Cardiac fibroblast (primary cell): Measurements from ENCODE around the gene FBXO34.
A peak's percentile ranks its signal among the peaks of the same experiment; 100 is the strongest.

Source experiments
- DNase-seq, 2 donors: peaks; one replicate each; pipeline versions ENCODE4 v3.0.0 to v3.0.0-alpha.2; 2010; ENCODE audit warnings: low read depth in 2 of 2
- H3K4me3 ChIP-seq, 2 donors: replicated peaks in 1 of 2; 1 replicate in 1 of 2; 2 replicates in 1 of 2; pipeline ENCODE4 v1.5.1; 2011; ENCODE audit warnings: low read depth in 2 of 2, low read length in 2 of 2, mild to moderate bottlenecking in 2 of 2, moderate library complexity in 1 of 2
- CTCF ChIP-seq: IDR thresholded peaks from one replicate; pipeline ENCODE4 v1.5.1; 2011; ENCODE audit warnings: low read depth, mild to moderate bottlenecking, low read length, inconsistent platforms

FBXO34 gene

GRCh38 chr14:55359307-55359706 is 88.1 kb downstream of the FBXO34 start:
- no peak overlapping the region for H3K4me3 ChIP-seq
- DNase-seq, result no peak
- no peak for TF ChIP-seq CTCF

- H3K4me3 ChIP-seq, result no peak overlapping the region
- no peak for TF ChIP-seq CTCF
- no peak for DNase-seq
Observed at GRCh38 chr14:55361190-55361589, 90.0 kb downstream of the FBXO34 start.

GRCh38 chr14:55366271-55366670 is 95.0 kb downstream of the FBXO34 start:
- TF ChIP-seq CTCF, result no peak
- DNase-seq, result peak in 1 of 2 donors; percentile 54
- no peak overlapping the region for H3K4me3 ChIP-seq

- no peak for TF ChIP-seq CTCF
Observed at GRCh38 chr14:55370883-55371455, 99.7 kb downstream of the FBXO34 start.

GRCh38 chr14:55372423-55372822 is 101.2 kb downstream of the FBXO34 start:
- no peak for DNase-seq
- H3K4me3 ChIP-seq, result no peak overlapping the region
- TF ChIP-seq CTCF, result no peak

More at GRCh38 chr14:55370883-55371455, 99.7 kb downstream of the FBXO34 start:
- no peak for DNase-seq
- no peak overlapping the region for H3K4me3 ChIP-seq

GRCh38 chr14:55372825-55373224 is 101.6 kb downstream of the FBXO34 start:
- H3K4me3 ChIP-seq, result no peak overlapping the region
- DNase-seq, result no peak
- TF ChIP-seq CTCF, result no peak
